ENCODE data around the gene GMPR. TPM values are rescaled to one million over a fixed set of nuclear protein-coding genes. Genes with fewer than 3 reads are reported as not detected.
"Not testable (repeated sequence)": the region's sequence is repeated elsewhere in the genome, so short reads cannot be mapped to it uniquely, and the experiment has no call there.

GMPR gene
- total RNA-seq, 4 donors from 2014 or later = 3.6 to 8.1 (median 6.3) TPM; not detected in 1

- no peak for DNase-seq
Measured at GRCh38 chr6:16222826-16223225, 15.6 kb upstream of the GMPR start.

GRCh38 chr6:16223362-16223761 is 15.0 kb upstream of the GMPR start:
- Histone ChIP-seq H3K4me1 (no peaks in the 10 kb centered on the region), H3K27ac (no peak overlapping the region), H3K36me3 (no peaks in the 10 kb centered on the region), H3K4me3 (no peak overlapping the region), H3K9me3 (no peaks in the 10 kb centered on the region), H3K27me3 (no peaks in the 10 kb centered on the region)
- TF ChIP-seq POLR2A (IDR thresholded peaks at IDR 0.05) = no peak
- TF ChIP-seq CTCF (IDR thresholded peaks at IDR 0.05) = no peak
- DNase-seq = no peak

More at GRCh38 chr6:16222826-16223225, 15.6 kb upstream of the GMPR start:
- TF ChIP-seq POLR2A (IDR thresholded peaks at IDR 0.05) (no peak), CTCF (IDR thresholded peaks at IDR 0.05) (no peak)
- Histone ChIP-seq H3K27ac (no peak overlapping the region), H3K27me3 (no peaks in the 10 kb centered on the region), H3K4me3 (no peak overlapping the region), H3K4me1 (no peaks in the 10 kb centered on the region), H3K9me3 (no peaks in the 10 kb centered on the region), H3K36me3 (no peaks in the 10 kb centered on the region)

- H3K27ac ChIP-seq = no peak overlapping the region
- H3K27me3 ChIP-seq = no peaks in the 10 kb centered on the region
- H3K4me3 ChIP-seq = no peak overlapping the region
- no peak for DNase-seq
- peaks cover 0 to 7% (median 0%) of the 10 kb centered on the region in 4 donors for H3K4me1 ChIP-seq
- TF ChIP-seq POLR2A (IDR thresholded peaks at IDR 0.05) (no peak), CTCF (IDR thresholded peaks at IDR 0.05) (no peak)
- no peaks in the 10 kb centered on the region for H3K9me3 ChIP-seq
- H3K36me3 ChIP-seq = no peaks in the 10 kb centered on the region
Measured at GRCh38 chr6:16224409-16224808, 14.0 kb upstream of the GMPR start.

- H3K27ac ChIP-seq, H3K4me3 ChIP-seq, H3K9me3 ChIP-seq, H3K4me1 ChIP-seq, H3K36me3 ChIP-seq, DNase-seq, H3K27me3 ChIP-seq: not testable (repeated sequence)
Measured at GRCh38 chr6:16225062-16225731, 13.2 kb upstream of the GMPR start.

- H3K27me3 ChIP-seq, H3K27ac ChIP-seq: not testable (repeated sequence)
Measured at GRCh38 chr6:16226117-16227047, 12.0 kb upstream of the GMPR start.

GRCh38 chr6:16227048-16227562 is 11.3 kb upstream of the GMPR start:
- peaks cover 0 to 9% (median 0%) of the 10 kb centered on the region in 4 donors for H3K4me1 ChIP-seq
- H3K27me3 ChIP-seq = no peaks in the 10 kb centered on the region
- no peak overlapping the region for H3K4me3 ChIP-seq
- TF ChIP-seq POLR2A (IDR thresholded peaks at IDR 0.05) (no peak), CTCF (IDR thresholded peaks at IDR 0.05) (no peak)
- no peak overlapping the region for H3K27ac ChIP-seq
- no peak for DNase-seq
- no peaks in the 10 kb centered on the region for H3K9me3 ChIP-seq
- no peaks in the 10 kb centered on the region for H3K36me3 ChIP-seq

More at GRCh38 chr6:16226117-16227047, 12.0 kb upstream of the GMPR start:
- not testable (repeated sequence) for H3K9me3 ChIP-seq, DNase-seq, H3K4me3 ChIP-seq, H3K36me3 ChIP-seq, H3K4me1 ChIP-seq

Measured in Peyer's patch (tissue), 4 donors.